ENCODE results near the gene DAZAP1.
A peak's percentile ranks its signal among the peaks of the same experiment; 100 is the strongest.
"Not testable (repeated sequence)": the region's sequence is repeated elsewhere in the genome, so short reads cannot be mapped to it uniquely, and the experiment has no call there.

DAZAP1 gene

DNA sequence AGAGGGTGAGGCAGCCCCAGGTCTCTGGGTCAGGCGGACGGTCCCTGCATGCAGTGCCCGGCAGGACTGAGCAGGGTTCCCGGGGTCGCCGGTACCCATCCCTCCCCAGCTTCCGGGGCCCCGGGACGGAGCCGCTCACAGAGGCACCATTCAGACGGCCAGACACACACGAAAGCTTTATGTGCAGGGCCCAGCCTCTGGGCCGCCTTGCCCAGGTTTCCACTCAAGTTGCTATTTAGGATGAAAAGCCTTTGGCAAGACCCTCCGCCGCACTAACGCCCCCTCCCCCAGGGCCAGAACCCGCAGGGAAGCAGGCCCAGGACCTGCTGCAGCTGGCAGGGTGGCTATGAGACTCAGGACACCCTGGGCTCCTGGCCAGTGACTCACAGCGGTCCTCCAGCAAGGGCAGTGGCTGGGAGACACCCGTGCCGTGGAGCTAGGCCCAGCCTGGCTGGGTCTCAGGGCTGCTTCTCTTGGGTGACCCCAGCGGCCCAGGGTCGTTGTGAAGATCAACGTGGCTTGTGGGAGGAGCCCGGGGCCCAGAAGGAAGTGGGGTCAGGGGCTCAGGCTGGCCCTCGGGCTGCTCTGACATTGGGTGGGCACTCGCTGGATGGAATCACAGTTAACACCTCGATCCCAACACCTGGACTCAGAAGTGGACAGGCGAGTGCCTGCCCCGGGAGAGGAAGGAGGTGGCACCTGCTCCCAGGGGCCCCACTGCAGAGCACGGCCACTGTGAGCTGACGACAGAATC lies 66.8 kb downstream of the DAZAP1 start:
- no peak for DNase-seq (ENCODE audit: low read depth)

DNA sequence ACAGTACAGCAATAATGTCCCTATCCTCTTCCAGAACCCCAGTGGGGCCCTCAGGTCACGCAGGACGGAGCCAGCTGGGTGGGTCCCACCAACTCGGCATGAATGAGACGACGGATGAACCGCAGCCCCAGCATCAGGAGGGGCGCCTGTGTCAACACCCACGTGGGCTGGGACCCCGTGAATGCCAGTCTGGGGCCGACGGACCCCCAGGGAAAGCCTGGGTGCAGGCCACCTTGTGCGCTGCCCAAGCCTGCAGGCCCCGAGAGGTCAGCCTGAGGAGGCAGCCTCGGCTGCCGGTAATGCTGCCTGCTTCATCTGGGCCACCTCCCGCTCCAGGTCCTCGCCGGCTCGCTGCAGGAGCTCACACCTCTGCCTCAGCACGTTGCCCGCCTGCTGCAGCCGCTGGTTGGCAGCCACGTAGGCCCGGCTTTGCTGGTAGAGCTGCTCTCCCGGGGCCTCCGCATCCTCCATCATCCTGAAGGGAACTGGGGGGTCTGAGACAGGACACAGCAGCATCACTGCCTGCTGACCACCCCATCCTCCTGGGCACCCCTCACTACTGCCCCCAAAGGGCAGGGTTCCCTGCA lies 67.5 kb downstream of the DAZAP1 start:
- DNase-seq (ENCODE audit: low read depth) = no peak

DNA sequence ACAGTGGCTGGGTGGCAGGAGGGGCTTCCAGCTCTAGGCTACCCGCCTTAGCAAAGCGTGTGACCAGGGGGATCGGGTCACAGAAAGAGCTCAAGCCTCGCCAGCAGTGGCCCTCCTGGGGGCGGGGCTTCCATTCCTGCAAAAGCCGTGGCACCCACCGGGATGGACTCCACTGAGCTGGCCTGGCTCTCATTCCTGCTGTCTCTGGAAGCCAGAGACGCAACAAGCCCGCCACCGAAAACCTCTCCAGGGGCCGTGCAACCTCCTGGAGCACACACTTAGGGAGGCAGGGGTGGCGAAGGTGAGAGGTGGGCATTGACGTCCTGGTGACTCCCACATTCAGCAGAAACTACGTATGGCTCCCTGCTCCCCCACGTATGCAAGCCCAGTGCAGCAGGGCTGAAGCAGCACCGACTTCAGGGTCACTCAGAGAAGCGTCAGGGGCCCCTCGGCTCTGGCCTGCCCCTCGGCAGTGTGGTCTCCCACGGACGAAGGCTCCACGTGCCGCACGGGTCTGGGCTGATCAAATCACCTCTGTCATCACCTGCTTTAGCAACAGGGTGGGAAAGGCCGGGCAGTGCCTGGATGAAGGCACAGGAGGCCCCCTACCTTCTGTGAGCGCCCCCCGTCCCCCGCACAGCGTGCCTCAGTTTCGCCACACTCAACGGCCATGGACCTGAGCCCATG lies 68.5 kb downstream of the DAZAP1 start:
- no peak for DNase-seq (ENCODE audit: low read depth)

DNA sequence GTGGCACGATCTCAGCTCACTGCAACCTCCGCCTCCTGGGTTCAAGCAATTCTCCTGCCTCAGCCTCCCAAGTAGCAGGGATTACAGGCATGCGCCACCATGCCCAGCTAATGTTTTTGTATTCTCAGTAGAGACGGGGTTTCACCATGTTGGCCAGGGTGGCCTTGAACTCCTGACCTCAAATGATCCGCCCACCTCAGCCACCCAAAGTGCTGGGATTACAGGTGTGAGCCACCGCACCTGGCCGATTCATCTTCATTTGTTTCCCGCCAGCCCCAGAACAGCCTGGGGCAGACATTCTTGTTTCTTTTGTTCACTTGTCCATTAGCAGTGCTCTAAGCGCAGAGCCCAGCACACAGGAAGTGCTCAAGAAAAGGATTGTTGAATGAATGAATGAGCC lies 69.7 kb downstream of the DAZAP1 start:
- not testable (repeated sequence) for DNase-seq (ENCODE audit: low read depth)

DNA sequence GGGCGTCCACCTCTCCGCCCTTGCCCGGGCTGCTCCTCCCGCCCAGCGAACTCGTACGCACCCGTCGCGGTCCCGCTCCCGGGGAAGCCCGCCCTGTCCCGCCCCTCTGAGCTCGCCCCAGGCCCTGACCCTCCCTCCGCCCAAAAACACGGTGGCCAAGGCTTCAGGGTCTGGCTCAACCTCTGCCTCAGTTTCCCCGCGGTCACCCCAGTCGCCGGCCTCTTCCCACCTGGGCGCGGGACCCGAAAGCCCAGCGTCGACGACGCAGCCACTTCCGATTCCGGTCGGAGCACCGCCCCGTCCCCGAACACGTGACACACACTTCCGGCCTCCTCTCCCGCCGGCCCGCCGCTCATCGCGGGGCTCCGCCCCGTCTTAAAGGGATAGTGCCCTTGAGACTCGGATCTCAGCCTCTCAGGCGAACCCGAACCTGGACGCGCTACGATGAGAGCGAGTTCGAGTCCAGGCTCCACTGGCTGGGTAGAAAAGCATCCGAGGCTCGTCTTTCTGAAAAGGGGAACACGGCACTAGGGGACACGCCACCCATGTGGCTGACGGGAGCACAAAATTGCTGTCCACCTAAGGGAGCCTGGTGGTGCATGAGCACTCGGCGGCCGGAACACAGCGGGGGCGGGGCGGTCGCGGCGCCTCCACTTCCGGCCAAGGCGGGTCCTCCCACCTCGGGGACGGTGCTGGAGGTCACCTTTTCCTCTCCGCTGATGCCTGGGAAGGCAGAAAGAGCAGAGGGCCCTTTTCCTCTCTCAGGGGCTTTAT lies 71.7 kb downstream of the DAZAP1 start, which contains the start of gene C19orf25:
TSS of gene C19orf25 (minus strand) at position 282 of the 774 bp plus-strand sequence. CDS start 312 bp downstream, outside the sequence.
- peak; percentile 86 for DNase-seq (ENCODE audit: low read depth)

DNA sequence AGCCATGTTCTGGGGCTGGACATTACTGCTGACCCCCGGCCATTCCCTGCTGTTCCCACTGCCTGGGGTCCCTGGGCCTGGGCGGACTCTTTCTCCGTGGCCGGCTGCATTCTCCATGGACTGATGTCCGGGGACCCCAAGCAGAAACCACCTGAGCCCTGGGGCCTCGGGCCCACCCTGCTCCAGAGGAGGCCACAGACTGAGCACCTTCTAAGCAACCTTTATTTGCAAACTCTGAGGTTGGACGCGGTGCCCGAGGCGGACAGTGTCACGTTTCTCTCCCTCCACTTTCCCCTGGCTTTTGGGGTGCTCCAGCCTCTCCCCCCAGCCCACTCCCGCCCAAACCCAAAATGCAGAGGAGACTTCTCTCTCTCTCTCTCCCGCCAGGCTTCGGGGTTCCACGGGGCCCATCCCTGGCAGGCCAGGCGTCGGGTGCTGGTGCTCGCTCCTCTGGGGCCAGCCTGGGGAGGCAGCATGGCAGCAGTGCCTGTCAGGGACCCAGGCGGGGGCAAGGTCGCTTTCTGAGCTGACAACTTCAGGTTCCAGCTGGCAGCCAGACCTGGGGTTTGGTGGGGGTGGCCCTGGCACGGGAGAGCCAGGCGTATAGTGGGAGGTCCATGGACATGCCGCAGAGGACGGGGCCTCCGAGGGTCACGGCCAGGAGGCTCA lies 74.0 kb downstream of the DAZAP1 start:
- no peak for DNase-seq (ENCODE audit: low read depth)

DNA sequence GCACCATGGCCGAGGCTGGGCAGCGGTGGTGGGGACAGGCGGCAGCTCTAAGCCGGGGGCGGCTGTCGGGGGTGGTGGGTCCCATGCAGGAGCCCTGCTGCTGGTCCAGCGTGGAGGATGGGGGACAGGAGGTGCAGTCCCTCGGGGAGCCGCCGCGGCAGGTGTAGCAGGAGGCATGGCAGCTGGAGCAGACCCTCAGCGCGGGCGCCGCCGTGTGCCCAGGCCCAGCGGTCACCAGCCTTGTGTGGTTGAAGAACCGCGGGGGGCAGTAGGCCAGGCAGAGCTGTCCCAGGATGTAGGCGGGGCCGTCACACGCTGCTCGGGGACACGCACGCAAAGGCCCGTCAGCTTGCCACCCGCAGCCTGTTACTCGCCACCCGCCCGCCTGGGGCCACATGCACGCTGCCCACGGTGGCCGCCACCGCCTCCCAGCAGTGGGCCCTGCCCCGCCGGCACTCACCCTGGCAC lies 74.5 kb downstream of the DAZAP1 start:
- no peak for DNase-seq (ENCODE audit: low read depth)

DNA sequence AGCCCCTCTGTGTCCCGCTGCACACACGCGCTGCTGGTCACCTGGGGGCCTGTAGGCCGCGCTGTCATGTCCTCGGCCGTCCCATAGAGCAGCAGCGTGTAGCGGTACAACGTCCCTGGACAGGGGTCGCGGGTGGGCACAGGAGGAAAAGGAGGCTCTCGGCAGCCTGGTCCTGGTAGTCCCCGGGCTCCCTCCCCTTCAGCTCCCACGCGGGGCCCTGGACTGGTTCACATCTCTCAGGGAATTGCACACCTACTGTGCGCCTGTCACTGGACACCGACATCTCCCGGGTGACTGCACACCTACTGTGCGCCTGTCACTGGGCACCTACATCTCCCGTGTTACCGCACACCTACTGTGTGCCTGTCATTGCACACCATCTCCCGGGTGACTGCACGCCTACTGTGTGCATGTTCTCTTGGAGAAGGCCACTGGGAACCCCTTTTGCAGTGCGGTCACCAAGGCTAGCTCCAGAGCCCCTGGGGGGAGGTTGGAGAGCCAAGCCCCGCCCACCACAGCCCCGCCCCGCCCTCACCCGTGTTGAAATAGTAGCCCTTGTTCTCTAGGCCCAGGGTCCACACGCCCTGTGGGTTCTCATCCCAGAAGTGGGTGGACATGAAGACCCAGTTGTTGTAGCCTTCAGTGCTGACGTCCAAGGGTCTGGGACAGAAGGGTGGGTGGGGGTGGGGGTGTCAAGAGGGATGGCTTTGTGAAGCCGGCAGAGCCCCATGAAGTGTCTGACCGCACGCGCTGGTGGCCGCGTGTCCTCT lies 75.2 kb downstream of the DAZAP1 start:
- no peak for DNase-seq (ENCODE audit: low read depth)

DNA sequence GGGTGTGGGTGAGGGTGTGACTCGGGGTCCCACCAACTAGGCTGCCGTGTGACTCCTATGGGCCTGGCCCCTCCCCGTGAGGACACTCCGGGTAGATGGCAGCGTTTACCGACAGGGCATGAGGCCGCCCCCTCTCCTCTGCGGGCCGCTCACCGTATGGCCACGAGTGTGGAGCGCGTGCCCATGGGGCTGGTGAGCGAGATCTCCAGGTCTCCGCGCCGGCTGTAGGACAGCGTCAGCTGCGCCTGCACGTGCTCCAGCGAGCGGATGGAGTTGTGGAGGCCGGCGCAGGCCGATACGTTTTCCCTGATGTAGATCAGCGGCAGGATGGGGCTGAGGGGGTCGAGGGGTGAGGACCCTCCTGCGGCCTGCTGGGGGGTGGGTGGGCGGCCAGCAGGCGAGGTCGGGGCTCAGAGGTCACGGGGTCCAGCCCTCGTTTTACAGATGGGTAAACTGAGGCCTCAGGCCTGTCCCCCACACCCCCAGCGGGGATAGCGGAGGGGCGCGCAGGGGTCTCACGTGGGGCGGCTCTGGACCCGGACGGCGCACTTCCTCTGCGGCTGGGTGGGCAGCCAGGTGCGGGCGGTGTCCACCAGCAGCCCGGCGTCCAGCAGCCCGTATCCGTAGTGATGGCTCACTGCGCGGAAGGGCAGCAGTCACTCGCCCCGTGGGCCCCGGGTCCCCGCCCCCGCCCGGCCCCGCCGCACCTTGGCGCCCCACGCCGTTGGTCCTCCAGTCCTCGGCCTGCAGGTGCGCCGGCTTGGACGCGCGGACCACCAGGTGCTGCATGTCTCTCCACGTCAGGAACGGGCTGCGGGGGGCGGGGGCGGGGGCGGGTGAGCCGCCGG lies 76.0 kb downstream of the DAZAP1 start:
- no peak for DNase-seq (ENCODE audit: low read depth)

DNA sequence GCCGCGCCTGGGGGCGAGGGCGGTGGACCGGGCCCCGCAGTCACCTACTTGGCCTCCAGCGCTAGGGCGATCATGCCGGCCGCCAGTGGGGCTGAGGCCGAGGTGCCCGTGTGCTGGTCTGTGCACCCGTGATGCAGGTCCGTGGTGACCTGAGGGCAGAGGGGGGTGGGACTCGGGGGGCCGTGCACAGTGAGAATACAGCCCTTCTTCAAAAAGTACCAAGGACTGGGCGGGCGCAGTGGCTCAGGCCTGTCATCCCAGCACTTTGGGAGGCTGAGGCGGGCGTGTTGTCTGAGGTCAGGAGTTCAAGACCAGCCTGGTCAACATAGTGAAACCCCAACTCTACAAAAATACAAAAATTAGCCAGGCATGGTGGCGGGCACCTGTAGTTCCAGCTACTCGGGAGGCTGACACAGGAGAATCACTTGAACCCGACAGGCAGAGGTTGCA lies 76.6 kb downstream of the DAZAP1 start:
- no peak for DNase-seq (ENCODE audit: low read depth)

All from stimulated activated CD8-positive, alpha-beta memory T cell treated with anti-CD3 and anti-CD28 coated beads, Interleukin-7, amount 100 ng/mL, for 24 hours (primary cell).